HepG2 (cell line): ENCODE results near the gene SLC12A9. TPM values are rescaled to one million over a fixed set of nuclear protein-coding genes. Genes with fewer than 3 reads are reported as not detected.

ENCODE experiments used
- ARNT2 ChIP-seq: sonication (generic); formaldehyde crosslinking; IDR thresholded peaks from 2 replicates; pipeline ENCODE4 v1.8.0; 2022; ENCODE audit warnings: mild to moderate bottlenecking, low read depth, missing genetic modification reagents, moderate library complexity
- HIVEP1 ChIP-seq: sonication (generic); formaldehyde crosslinking; IDR thresholded peaks from 2 replicates; pipeline ENCODE4 v1.4.0; 2020; ENCODE audit warnings: mild to moderate bottlenecking, missing genetic modification reagents
- HOXA5 ChIP-seq: sonication (generic); formaldehyde crosslinking; IDR thresholded peaks from 2 replicates; pipeline ENCODE4 v1.4.0; 2020; ENCODE audit warnings: missing genetic modification reagents
- JARID2 ChIP-seq: sonication (generic); formaldehyde crosslinking; IDR thresholded peaks from 2 replicates; pipeline ENCODE4 v1.8.1; 2023; ENCODE audit warnings: missing genetic modification reagents, inconsistent platforms; ENCODE audit not compliant: insufficient replicate concordance
- KLF6 ChIP-seq: IDR thresholded peaks from 2 replicates; pipeline ENCODE4 v1.8.0; 2016; ENCODE audit warnings: missing biosample characterization, missing genetic modification reagents
- NFE2L1 ChIP-seq: sonication (generic); formaldehyde crosslinking; IDR thresholded peaks from 2 replicates; pipeline ENCODE4 v1.4.0; 2020; ENCODE audit warnings: missing genetic modification reagents, mild to moderate bottlenecking, borderline replicate concordance
- NFYB ChIP-seq: sonication (generic); formaldehyde crosslinking; IDR thresholded peaks from 2 replicates; pipeline ENCODE4 v1.4.0; 2020; ENCODE audit warnings: missing genetic modification reagents
- POGK ChIP-seq: sonication (generic); formaldehyde crosslinking; conservative IDR thresholded peaks from 2 replicates; pipeline ENCODE4 v1.8.0; 2022; ENCODE audit warnings: mild to moderate bottlenecking, moderate library complexity, missing genetic modification reagents
- REXO4 ChIP-seq: sonication (generic); formaldehyde crosslinking; IDR thresholded peaks from 2 replicates; pipeline ENCODE4 v1.8.0; 2022; ENCODE audit warnings: missing genetic modification reagents, mild to moderate bottlenecking, borderline replicate concordance
- SMARCE1 ChIP-seq: fragments of 450-650 bp; IDR thresholded peaks from 2 replicates; pipeline ENCODE4 v1.6.1; 2017; ENCODE audit warnings: borderline replicate concordance
- TBX2 ChIP-seq: sonication (generic); formaldehyde crosslinking; IDR thresholded peaks from 2 replicates; pipeline ENCODE4 v1.5.0; 2020; ENCODE audit warnings: missing genetic modification reagents, mild to moderate bottlenecking, borderline replicate concordance
- ZC3H13 ChIP-seq: sonication (generic); formaldehyde crosslinking; IDR thresholded peaks from 2 replicates; pipeline ENCODE4 v1.8.1; 2023; ENCODE audit warnings: mild to moderate bottlenecking, missing genetic modification reagents, moderate library complexity
- ZFP90 ChIP-seq: sonication (generic); formaldehyde crosslinking; IDR thresholded peaks from 2 replicates; pipeline ENCODE4 v1.8.0; 2022; ENCODE audit warnings: missing genetic modification reagents, mild to moderate bottlenecking, inconsistent platforms, borderline replicate concordance
- ZMAT5 ChIP-seq: sonication (generic); formaldehyde crosslinking; IDR thresholded peaks from 2 replicates; pipeline ENCODE4 v1.5.0; 2020; ENCODE audit warnings: mild to moderate bottlenecking, low read depth, missing genetic modification reagents, borderline replicate concordance
- ZNF263 ChIP-seq: sonication (generic); formaldehyde crosslinking; IDR thresholded peaks from 2 replicates; pipeline ENCODE4 v1.4.0; 2020; ENCODE audit warnings: missing genetic modification reagents
- ZNF367 ChIP-seq: sonication (generic); formaldehyde crosslinking; IDR thresholded peaks from 2 replicates; pipeline ENCODE4 v1.4.0; 2020; ENCODE audit warnings: missing genetic modification reagents, borderline replicate concordance
- ZNF558 ChIP-seq: sonication (generic); formaldehyde crosslinking; IDR thresholded peaks from 2 replicates; pipeline ENCODE4 v1.9.0; 2022; ENCODE audit warnings: mild to moderate bottlenecking, missing genetic modification reagents, borderline replicate concordance
- ZNF607 ChIP-seq: sonication (generic); formaldehyde crosslinking; IDR thresholded peaks from 2 replicates; pipeline ENCODE4 v1.5.1; 2020; ENCODE audit warnings: missing genetic modification reagents, mild to moderate bottlenecking, borderline replicate concordance
- ZNF616 ChIP-seq: sonication (generic); formaldehyde crosslinking; IDR thresholded peaks from 2 replicates; pipeline ENCODE4 v1.5.0; 2020; ENCODE audit warnings: low read depth, mild to moderate bottlenecking, missing genetic modification reagents
- ZNF644 ChIP-seq: IDR thresholded peaks from 2 replicates; pipeline ENCODE4 v1.6.1; 2016; ENCODE audit warnings: low read depth
- ZNF687 ChIP-seq: sonication (generic); formaldehyde crosslinking; IDR thresholded peaks from 2 replicates; pipeline ENCODE4 v1.5.1; 2020; ENCODE audit warnings: mild to moderate bottlenecking, missing genetic modification reagents, moderate library complexity
- polyA plus RNA-seq, 8 experiments: library from polyadenylated mRNA; depleted of rRNA in 3 of 8; stranded (reverse) in 7 of 8; unstranded in 1 of 8; fragments of >200 nt; fragmentation: Illumina TruSeq in 4 of 8; extraction: Trizol in 4 of 8; gene quantifications; 2 replicates each; pipeline versions ENCODE4 v1.2.1 to v1.2.3, GENCODE V29; 2011 to 2016; ENCODE audit warnings: low read depth in 4 of 8, missing spikeins in 1 of 8, mixed read lengths in 1 of 8; ENCODE audit not compliant: insufficient read depth in 1 of 8
- total RNA-seq, 5 experiments: library from RNA; depleted of rRNA; stranded (reverse); fragments of >200 nt; fragmentation: Illumina TruSeq; extraction: Trizol; gene quantifications; 2 replicates each; pipeline ENCODE4 v1.2.3, GENCODE V29; 2016; ENCODE audit warnings: low read depth in 1 of 5
- TF ChIP-seq, protein P1 (sequence below): IDR thresholded peaks from 2 replicates; pipeline ENCODE4 v1.6.1; 2012; ENCODE audit warnings: inconsistent platforms
- TF ChIP-seq, protein P2 (sequence below): sonication (generic); formaldehyde crosslinking; IDR thresholded peaks from 2 replicates; pipeline ENCODE4 v1.4.0; 2020; ENCODE audit warnings: mild to moderate bottlenecking, missing genetic modification reagents

The SLC12A9 gene
- total and polyA plus RNA-seq, 2 of the 13 experiments (the other 11 are each of a cell fraction or from before 2014, with no cell fraction given), result 8.7 to 16.6 TPM

GRCh38 chr7:100852048-100852872 is at the start of gene SLC12A9 (continued):
- TF ChIP-seq ZNF687 (CRISPR knock-in tag), result peak; percentile 97
- peak; percentile 75 for TF ChIP-seq ZNF263 (CRISPR knock-in tag)
- peak; percentile 50; the same call in 1 of the 2 replicates for TF ChIP-seq KLF6 (CRISPR knock-in tag)
- no peak for TF ChIP-seq JARID2 (CRISPR knock-in tag)
- TF ChIP-seq HOXA5 (CRISPR knock-in tag), result peak; percentile 30; the same call in 1 of the 2 replicates
- peak; percentile 86; the same call in 1 of the 2 replicates for TF ChIP-seq HIVEP1
- TF ChIP-seq ZC3H13 (CRISPR knock-in tag), result peak; percentile 25; the same call in 1 of the 2 replicates
- no peak for TF ChIP-seq ZMAT5 (CRISPR knock-in tag)
- TF ChIP-seq, protein P1, sequence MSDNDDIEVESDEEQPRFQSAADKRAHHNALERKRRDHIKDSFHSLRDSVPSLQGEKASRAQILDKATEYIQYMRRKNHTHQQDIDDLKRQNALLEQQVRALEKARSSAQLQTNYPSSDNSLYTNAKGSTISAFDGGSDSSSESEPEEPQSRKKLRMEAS, result peak; percentile 98
- TF ChIP-seq, protein P2, sequence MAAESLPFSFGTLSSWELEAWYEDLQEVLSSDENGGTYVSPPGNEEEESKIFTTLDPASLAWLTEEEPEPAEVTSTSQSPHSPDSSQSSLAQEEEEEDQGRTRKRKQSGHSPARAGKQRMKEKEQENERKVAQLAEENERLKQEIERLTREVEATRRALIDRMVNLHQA (CRISPR knock-in tag), result no peak
- TF ChIP-seq ARNT2 (CRISPR knock-in tag), result 0 out of 2 replicates have a peak, but pooled peaks have one; percentile 26
- TF ChIP-seq SMARCE1, result no peak
- no peak for TF ChIP-seq ZNF644 (CRISPR knock-in tag)
- TF ChIP-seq ZNF616 (CRISPR knock-in tag), result 0 out of 2 replicates have a peak, but pooled peaks have one; percentile 77
- TF ChIP-seq ZNF558 (CRISPR knock-in tag), result peak; percentile 56; the same call in 1 of the 2 replicates
- TF ChIP-seq ZNF607 (CRISPR knock-in tag), result 0 out of 2 replicates have a peak, but pooled peaks have one; percentile 73
- TF ChIP-seq NFYB (CRISPR knock-in tag), result peak; percentile 73
- peak; percentile 70 for TF ChIP-seq TBX2
- TF ChIP-seq REXO4, result no peak
- TF ChIP-seq ZNF367, result no peak
- peak; percentile 82; the same call in 1 of the 2 replicates for TF ChIP-seq ZFP90 (CRISPR knock-in tag)
- no peak for TF ChIP-seq NFE2L1 (CRISPR knock-in tag)
- TF ChIP-seq POGK (CRISPR knock-in tag), result no peak
